Panc1 (cell line): ENCODE measurements around the gene CHD1L. TPM values are rescaled to one million over a fixed set of nuclear protein-coding genes. Genes with fewer than 3 reads are reported as not detected.
"Not testable (repeated sequence)": the region's sequence is repeated elsewhere in the genome, so short reads cannot be mapped to it uniquely, and the experiment has no call there.

Experiments
- ATAC-seq: fragments of 200-7000 bp; cut with Tn5 transposase; 2 replicates; pipeline ENCODE4 v1.9.1; 2020; ENCODE audit warnings: mild to moderate bottlenecking, moderate library complexity
- BruUV-seq: library from RNA; stranded (reverse); fragments of 400-500 nt; replicated peaks from 2 replicates; lab custom pipeline; 2021; lab: Mats Ljungman, UMichigan
- CTCF ChIA-PET: fragments of 300-600 bp; sonication (Branson Sonifier 250); formaldehyde crosslinking; loops from one replicate; lab custom pipeline; 2022; ENCODE audit warnings: antibody characterized with exemption; lab: Charles Lee
- POLR2A ChIA-PET: fragments of 300-600 bp; sonication (Branson Sonifier 250); formaldehyde crosslinking; loops from one replicate; lab custom pipeline; 2022; ENCODE audit warnings: antibody characterized with exemption; lab: Charles Lee
- DNase-seq: peaks from one replicate; pipeline ENCODE4 v3.0.0-alpha.2; 2010; ENCODE audit warnings: low read depth, low spot score
- H3K27ac ChIP-seq: 2 replicates; pipeline ENCODE4 v1.5.1; 2011; ENCODE audit warnings: mild to moderate bottlenecking, low read length, inconsistent platforms
- H3K27me3 ChIP-seq: fragments of 200-500 bp; sonication (Bioruptor generic); 2 replicates; pipeline ENCODE4 v1.6.0; 2014; ENCODE audit warnings: low read length, inconsistent platforms; ENCODE audit not compliant: control insufficient read depth, insufficient read depth
- H3K36me3 ChIP-seq: fragments of 200-500 bp; sonication (Bioruptor generic); 2 replicates; pipeline ENCODE4 v1.5.1; 2014; ENCODE audit warnings: inconsistent platforms, mild to moderate bottlenecking, low read length, moderate library complexity; ENCODE audit not compliant: control insufficient read depth, insufficient read depth
- H3K4me1 ChIP-seq: 2 replicates; pipeline ENCODE4 v1.5.1; 2011; ENCODE audit warnings: inconsistent platforms, mild to moderate bottlenecking, low read length, moderate library complexity; ENCODE audit not compliant: control insufficient read depth, insufficient read depth
- H3K4me3 ChIP-seq, 2 experiments: 2 replicates each; pipeline ENCODE4 v1.5.1; 2011 to 2012; ENCODE audit warnings: low read depth in 2 of 2, low read length in 2 of 2, mild to moderate bottlenecking in 2 of 2, inconsistent platforms in 1 of 2, moderate library complexity in 1 of 2
- H3K9me3 ChIP-seq: fragments of 200-500 bp; sonication (Bioruptor generic); 2 replicates; pipeline ENCODE4 v1.5.1; 2014; ENCODE audit warnings: low read depth, mild to moderate bottlenecking, inconsistent platforms, low read length, moderate library complexity; ENCODE audit not compliant: control insufficient read depth, insufficient read depth
- CTCF ChIP-seq: fragments of 450-650 bp; IDR thresholded peaks from 2 replicates; pipeline ENCODE4 v1.5.1; 2017; ENCODE audit warnings: mild to moderate bottlenecking
- POLR2AphosphoS5 ChIP-seq: IDR thresholded peaks from 2 replicates; pipeline ENCODE4 v1.6.1; 2012; ENCODE audit warnings: mild to moderate bottlenecking, low read depth, low read length, moderate library complexity
- SIN3A ChIP-seq: IDR thresholded peaks from 2 replicates; pipeline ENCODE4 v1.6.1; 2012; ENCODE audit warnings: low read depth, mild to moderate bottlenecking, low read length, moderate library complexity, borderline replicate concordance; ENCODE audit not compliant: insufficient read depth
- TCF7L2 ChIP-seq: IDR thresholded peaks from 2 replicates; pipeline ENCODE4 v1.6.1; 2011; ENCODE audit warnings: mild to moderate bottlenecking, low read depth, low read length, inconsistent platforms
- in situ Hi-C: cut with HindIII; loops from 2 replicates; pipeline ENCODE4 v1.10.0; 2016; ENCODE audit warnings: low sequenced_read_pairs, low pct_unique_long_range_greater_than_20kb
- intact Hi-C: fragments of 100-400 bp; cut with micrococcal nuclease; formaldehyde crosslinking; loops from one replicate; pipeline ENCODE4 v1.10.0; 2022; ENCODE audit not compliant: unreplicated experiment
- total RNA-seq: library from RNA; stranded (reverse); gene quantifications from one replicate; pipeline ENCODE4 v1.2.1, GENCODE V29; 2021; ENCODE audit not compliant: unreplicated experiment
- TF ChIP-seq, protein P1 (sequence below), 2 experiments: IDR thresholded peaks; 2 replicates each; pipeline ENCODE4 v1.6.1; 2011 to 2012; ENCODE audit warnings: low read depth in 2 of 2, control low read depth in 1 of 2, low read length in 1 of 2, mild to moderate bottlenecking in 1 of 2, moderate library complexity in 1 of 2; ENCODE audit not compliant: insufficient read depth in 1 of 2

CHD1L gene
- total RNA-seq, 1 experiment from 2014 or later, result 48.3 TPM

DNA sequence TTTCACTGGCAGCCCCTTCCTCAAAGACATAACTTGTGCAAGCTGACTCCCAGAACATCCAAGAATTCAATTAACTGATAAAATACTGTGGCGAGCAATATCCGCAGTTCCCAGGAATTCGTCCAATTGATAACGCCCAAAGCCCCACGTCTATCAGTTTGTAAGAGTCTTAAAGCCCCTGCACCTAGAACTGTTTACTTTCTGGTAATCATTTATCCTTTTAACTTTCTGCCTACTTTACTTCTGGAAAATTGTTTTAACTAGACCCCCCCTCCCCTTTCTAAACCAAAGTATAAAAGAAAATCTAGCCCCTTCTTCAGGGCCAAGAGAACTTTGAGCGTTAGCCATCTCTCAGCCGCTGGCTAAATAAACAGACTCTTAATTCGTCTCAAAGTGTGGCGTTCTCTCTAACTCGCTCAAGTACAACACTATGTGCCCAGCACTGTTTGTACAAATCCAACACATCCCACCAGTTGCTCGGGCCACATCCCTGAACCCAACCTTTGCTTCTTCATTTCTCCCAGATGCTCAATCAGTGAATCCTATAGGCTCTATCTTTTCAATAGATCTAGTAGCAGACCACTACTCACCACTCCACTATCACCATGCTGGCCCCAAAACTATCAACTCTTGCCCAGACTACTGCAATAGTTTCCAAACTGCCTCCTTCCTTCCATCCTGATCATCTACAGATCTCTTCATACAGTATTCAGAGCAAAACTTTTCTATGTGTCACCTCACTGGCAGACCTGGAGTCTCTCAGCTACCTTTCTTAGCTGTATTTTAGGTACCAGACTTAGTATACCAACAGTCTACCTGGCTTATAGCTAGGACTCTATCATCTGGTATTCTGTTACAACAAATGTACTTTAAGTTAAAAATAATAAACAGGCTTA, 3.3 kb upstream of the CHD1L start:
- CTCF ChIA-PET, result no interaction called here
- H3K27me3 ChIP-seq, result no peaks in the 10 kb centered on the region
- ATAC-seq (no peak), DNase-seq (no peak)
- in situ Hi-C loops (no loop called here), intact Hi-C loops (no loop called here)
- TF ChIP-seq CTCF, result no peak
- no peak for TF ChIP-seq POLR2AphosphoS5
- TF ChIP-seq TCF7L2, result no peak
- no peak for TF ChIP-seq SIN3A
- TF ChIP-seq, protein P1, sequence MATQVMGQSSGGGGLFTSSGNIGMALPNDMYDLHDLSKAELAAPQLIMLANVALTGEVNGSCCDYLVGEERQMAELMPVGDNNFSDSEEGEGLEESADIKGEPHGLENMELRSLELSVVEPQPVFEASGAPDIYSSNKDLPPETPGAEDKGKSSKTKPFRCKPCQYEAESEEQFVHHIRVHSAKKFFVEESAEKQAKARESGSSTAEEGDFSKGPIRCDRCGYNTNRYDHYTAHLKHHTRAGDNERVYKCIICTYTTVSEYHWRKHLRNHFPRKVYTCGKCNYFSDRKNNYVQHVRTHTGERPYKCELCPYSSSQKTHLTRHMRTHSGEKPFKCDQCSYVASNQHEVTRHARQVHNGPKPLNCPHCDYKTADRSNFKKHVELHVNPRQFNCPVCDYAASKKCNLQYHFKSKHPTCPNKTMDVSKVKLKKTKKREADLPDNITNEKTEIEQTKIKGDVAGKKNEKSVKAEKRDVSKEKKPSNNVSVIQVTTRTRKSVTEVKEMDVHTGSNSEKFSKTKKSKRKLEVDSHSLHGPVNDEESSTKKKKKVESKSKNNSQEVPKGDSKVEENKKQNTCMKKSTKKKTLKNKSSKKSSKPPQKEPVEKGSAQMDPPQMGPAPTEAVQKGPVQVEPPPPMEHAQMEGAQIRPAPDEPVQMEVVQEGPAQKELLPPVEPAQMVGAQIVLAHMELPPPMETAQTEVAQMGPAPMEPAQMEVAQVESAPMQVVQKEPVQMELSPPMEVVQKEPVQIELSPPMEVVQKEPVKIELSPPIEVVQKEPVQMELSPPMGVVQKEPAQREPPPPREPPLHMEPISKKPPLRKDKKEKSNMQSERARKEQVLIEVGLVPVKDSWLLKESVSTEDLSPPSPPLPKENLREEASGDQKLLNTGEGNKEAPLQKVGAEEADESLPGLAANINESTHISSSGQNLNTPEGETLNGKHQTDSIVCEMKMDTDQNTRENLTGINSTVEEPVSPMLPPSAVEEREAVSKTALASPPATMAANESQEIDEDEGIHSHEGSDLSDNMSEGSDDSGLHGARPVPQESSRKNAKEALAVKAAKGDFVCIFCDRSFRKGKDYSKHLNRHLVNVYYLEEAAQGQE (IDR thresholded peaks at IDR 0.05; ENCODE audit: insufficient read depth in 1 of 2, low read depth in 2 of 2, low read length in 1 of 2), result no peak
- H3K9me3 ChIP-seq, result 0 out of 2 replicates have a peak, but pooled peaks cover 4% of the 10 kb centered on the region
- POLR2A ChIA-PET, result no interaction called here
- H3K4me3 ChIP-seq, result no peak overlapping the region
- H3K36me3 ChIP-seq, result peaks cover 5% of the 10 kb centered on the region; the same call in 1 of the 2 replicates
- no TSS peak for BruUV-seq
- H3K4me1 ChIP-seq, result peaks cover 9% of the 10 kb centered on the region; the same call in 1 of the 2 replicates
- no peak overlapping the region for H3K27ac ChIP-seq

GRCh38 chr1:147240131-147240721, 2.3 kb upstream of the CHD1L start:
- H3K9me3 ChIP-seq, ATAC-seq, DNase-seq, H3K36me3 ChIP-seq, H3K27me3 ChIP-seq, POLR2A ChIA-PET, H3K27ac ChIP-seq, intact Hi-C loops, H3K4me3 ChIP-seq, CTCF ChIA-PET, in situ Hi-C loops, H3K4me1 ChIP-seq, BruUV-seq: not testable (repeated sequence)
